SK-N-SH (cell line): ENCODE measurements around the gene C22orf31. TPM values are rescaled to one million over a fixed set of nuclear protein-coding genes. Genes with fewer than 3 reads are reported as not detected.

Source experiments
- CTCF ChIA-PET: fragments of 300-600, 350-600 bp; formaldehyde crosslinking; extraction: SDS; loops from one replicate; lab custom pipeline; 2021; lab: Yijun Ruan, JAX
- POLR2A ChIA-PET: fragments of 350-600 bp; sonication (Branson Sonifier 250); formaldehyde crosslinking; extraction: SDS; loops from one replicate; lab custom pipeline; 2020; ENCODE audit warnings: antibody characterized with exemption, inconsistent platforms; lab: Yijun Ruan, JAX
- DNase-seq: peaks from one replicate; pipeline ENCODE4 v3.0.0; 2012
- H2AFZ ChIP-seq: fragments of 200-600 bp; sonication (generic); 2 replicates; pipeline ENCODE4 v1.8.1; 2016; ENCODE audit warnings: antibody characterized with exemption, mild to moderate bottlenecking, low read depth
- H3F3A ChIP-seq: fragments of 200-600 bp; sonication (generic); replicated peaks from 2 replicates; pipeline ENCODE3; 2016; ENCODE audit warnings: antibody characterized with exemption, mild to moderate bottlenecking; ENCODE audit not compliant: insufficient read depth
- H3K27ac ChIP-seq, 2 experiments: fragments of 200-500 bp in 1 of 2; fragments of 200-600 bp in 1 of 2; sonication (Bioruptor generic) in 1 of 2; sonication (generic), shearing (Covaris generic) in 1 of 2; 2 replicates each; pipeline versions ENCODE4 v1.5.1 to v1.6.1; 2014 to 2016; ENCODE audit warnings: low read depth in 2 of 2, inconsistent platforms in 1 of 2, low read length in 1 of 2, mild to moderate bottlenecking in 1 of 2, mixed read lengths in 1 of 2
- H3K27me3 ChIP-seq: fragments of 200-600 bp; sonication (generic), shearing (Covaris generic); 2 replicates; pipeline ENCODE4 v1.6.1; 2016; ENCODE audit warnings: mixed run types; ENCODE audit not compliant: insufficient read depth
- H3K36me3 ChIP-seq, 2 experiments: fragments of 200-500 bp in 1 of 2; fragments of 200-600 bp in 1 of 2; sonication (Bioruptor generic) in 1 of 2; sonication (generic) in 1 of 2; replicated peaks in 1 of 2; 2 replicates each; pipeline versions ENCODE3 to v1.5.1; 2014 to 2016; ENCODE audit warnings: low read length in 1 of 2, mild to moderate bottlenecking in 1 of 2; ENCODE audit not compliant: insufficient read depth in 2 of 2, control insufficient read depth in 1 of 2
- H3K4me1 ChIP-seq, 2 experiments: fragments of 200-500 bp in 1 of 2; fragments of 200-600 bp in 1 of 2; sonication (Bioruptor generic) in 1 of 2; sonication (generic), shearing (Covaris generic) in 1 of 2; 2 replicates each; pipeline versions ENCODE4 v1.5.1 to v1.6.1; 2014 to 2016; ENCODE audit warnings: low read depth in 1 of 2, low read length in 1 of 2, mixed run types in 1 of 2; ENCODE audit not compliant: insufficient read depth in 2 of 2, control insufficient read depth in 1 of 2
- H3K4me2 ChIP-seq: fragments of 200-600 bp; sonication (generic), shearing (Covaris generic); 2 replicates; pipeline ENCODE4 v1.6.1; 2017; ENCODE audit warnings: mixed run types
- H3K4me3 ChIP-seq, 2 experiments: fragments of 200-500 bp in 1 of 2; fragments of 200-600 bp in 1 of 2; sonication (Bioruptor generic) in 1 of 2; sonication (generic), shearing (Covaris generic) in 1 of 2; 2 replicates each; pipeline versions ENCODE4 v1.5.1 to v1.8.1; 2014 to 2016; ENCODE audit warnings: low read depth in 2 of 2, inconsistent platforms in 1 of 2, low read length in 1 of 2, mild to moderate bottlenecking in 1 of 2, mixed read lengths in 1 of 2, moderate library complexity in 1 of 2
- H3K79me2 ChIP-seq: fragments of 200-600 bp; sonication (generic); 2 replicates; pipeline ENCODE4 v1.8.1; 2017; ENCODE audit warnings: mild to moderate bottlenecking; ENCODE audit not compliant: insufficient read depth
- H3K9ac ChIP-seq: fragments of 200-600 bp; sonication (generic); 2 replicates; pipeline ENCODE4 v1.6.1; 2017; ENCODE audit warnings: mixed run types
- H3K9me2 ChIP-seq: fragments of 200-600 bp; sonication (generic); 2 replicates; pipeline ENCODE4 v1.6.1; 2017; ENCODE audit warnings: mixed run types
- H3K9me3 ChIP-seq: fragments of 200-600 bp; sonication (generic); 2 replicates; pipeline ENCODE4 v1.6.1; 2017; ENCODE audit warnings: mixed run types, mild to moderate bottlenecking, moderate library complexity
- H4K20me1 ChIP-seq: fragments of 200-600 bp; sonication (generic); 2 replicates; pipeline ENCODE4 v1.6.1; 2017; ENCODE audit warnings: mild to moderate bottlenecking, mixed run types; ENCODE audit not compliant: insufficient read depth
- CTCF ChIP-seq: fragments of 200-600 bp; sonication (generic); IDR thresholded peaks from 2 replicates; pipeline ENCODE4 v1.6.1; 2017; ENCODE audit warnings: antibody characterized with exemption, mild to moderate bottlenecking, moderate library complexity
- FOSL2 ChIP-seq: IDR thresholded peaks from 2 replicates; pipeline ENCODE4 v1.4.0; 2012; ENCODE audit warnings: low read depth, mild to moderate bottlenecking, moderate library complexity, borderline replicate concordance
- GATA2 ChIP-seq: sonication (generic); formaldehyde crosslinking; IDR thresholded peaks from 2 replicates; pipeline ENCODE4 v1.5.0; 2020; ENCODE audit warnings: mild to moderate bottlenecking, missing genetic modification reagents
- JUND ChIP-seq: IDR thresholded peaks from 2 replicates; pipeline ENCODE4 v1.4.0; 2012
- MXI1 ChIP-seq: IDR thresholded peaks from 2 replicates; pipeline ENCODE4 v1.6.1; 2012; ENCODE audit warnings: mild to moderate bottlenecking, low read depth, low read length, improper control_type of control experiment
- RFX5 ChIP-seq: IDR thresholded peaks from 2 replicates; pipeline ENCODE4 v1.6.1; 2012; ENCODE audit warnings: mild to moderate bottlenecking, improper control_type of control experiment, low read length
- RXRA ChIP-seq: IDR thresholded peaks from 2 replicates; pipeline ENCODE4 v1.4.0; 2012; ENCODE audit warnings: low read depth, mild to moderate bottlenecking, borderline replicate concordance
- SIN3A ChIP-seq: IDR thresholded peaks from 2 replicates; pipeline ENCODE4 v1.6.1; 2012; ENCODE audit warnings: low read depth, mild to moderate bottlenecking, low read length, moderate library complexity, borderline replicate concordance
- SMC3 ChIP-seq: IDR thresholded peaks from 2 replicates; pipeline ENCODE4 v1.6.1; 2012; ENCODE audit warnings: low read depth, low read length, improper control_type of control experiment
- TCF12 ChIP-seq: IDR thresholded peaks from 2 replicates; pipeline ENCODE4 v1.4.0; 2012
- WGBS: methylation state at CpG from one replicate; pipeline ENCODE4 v1.1.6; 2017; ENCODE audit warnings: low lambda C conversion rate; 5-methylcytosine and 5-hydroxymethylcytosine counted together
- polyA plus RNA-seq, 3 experiments: library from polyadenylated mRNA; depleted of rRNA; stranded (reverse); fragments of >200 nt; gene quantifications; 2 replicates each; pipeline ENCODE4 v1.2.3, GENCODE V29; 2012
- TF ChIP-seq, protein P1 (sequence below): fragments of 150-350 bp; IDR thresholded peaks from 2 replicates; pipeline ENCODE4 v1.6.1; 2016; ENCODE audit warnings: mild to moderate bottlenecking, low read depth, low read length

C22orf31 gene
- polyA plus RNA-seq, 1 of the 3 experiments (the other 2 are of a cell fraction) = not detected

- Histone ChIP-seq H3K27me3 (no peaks in the 10 kb centered on the region), H3K9me3 (no peaks in the 10 kb centered on the region), H4K20me1 (no peaks in the 10 kb centered on the region), H3K4me2 (no peak overlapping the region), H3K27ac (no peak overlapping the region), H2AFZ (no peak overlapping the region), H3K4me1 (no peaks in the 10 kb centered on the region; a peak in 1 of 4 replicates), H3F3A (no peaks in the 10 kb centered on the region), H3K79me2 (no peaks in the 10 kb centered on the region), H3K9me2 (no peaks in the 10 kb centered on the region), H3K36me3 (no peaks in the 10 kb centered on the region), H3K9ac (no peak overlapping the region), H3K4me3 (no peak overlapping the region)
- ChIA-PET CTCF (interaction anchor here (1.3 kb wide), 1 partner anchor 21 kb away, joined by 4 read pairs; no protein-coding TSS in a partner anchor), POLR2A (no interaction called here)
- no peak for TF ChIP-seq RXRA
- TF ChIP-seq RFX5 = no peak
- TF ChIP-seq TCF12 = no peak
- TF ChIP-seq GATA2 (CRISPR knock-in tag) = no peak
- no peak for TF ChIP-seq SMC3
- TF ChIP-seq SIN3A = no peak
- TF ChIP-seq JUND = no peak
- no peak for TF ChIP-seq MXI1
- TF ChIP-seq CTCF = no peak
- TF ChIP-seq, protein P1, sequence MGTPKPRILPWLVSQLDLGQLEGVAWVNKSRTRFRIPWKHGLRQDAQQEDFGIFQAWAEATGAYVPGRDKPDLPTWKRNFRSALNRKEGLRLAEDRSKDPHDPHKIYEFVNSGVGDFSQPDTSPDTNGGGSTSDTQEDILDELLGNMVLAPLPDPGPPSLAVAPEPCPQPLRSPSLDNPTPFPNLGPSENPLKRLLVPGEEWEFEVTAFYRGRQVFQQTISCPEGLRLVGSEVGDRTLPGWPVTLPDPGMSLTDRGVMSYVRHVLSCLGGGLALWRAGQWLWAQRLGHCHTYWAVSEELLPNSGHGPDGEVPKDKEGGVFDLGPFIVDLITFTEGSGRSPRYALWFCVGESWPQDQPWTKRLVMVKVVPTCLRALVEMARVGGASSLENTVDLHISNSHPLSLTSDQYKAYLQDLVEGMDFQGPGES = no peak
- DNase-seq = no peak
- 72% methylated on average over 4 of the region's 8 CpGs for WGBS
Observed at GRCh38 chr22:29062286-29062821, 723 bp upstream of the C22orf31 start.

GRCh38 chr22:29060931-29061330 is 700 bp downstream of the C22orf31 start:
- Histone ChIP-seq H2AFZ (no peak overlapping the region), H3K4me3 (no peak overlapping the region), H4K20me1 (no peaks in the 10 kb centered on the region), H3K27ac (no peak overlapping the region), H3K79me2 (no peaks in the 10 kb centered on the region), H3K9me3 (no peaks in the 10 kb centered on the region), H3F3A (peaks cover 4% of the 10 kb centered on the region), H3K36me3 (no peaks in the 10 kb centered on the region), H3K4me2 (no peak overlapping the region), H3K27me3 (no peaks in the 10 kb centered on the region), H3K4me1 (no peaks in the 10 kb centered on the region; a peak in 1 of 4 replicates), H3K9me2 (no peaks in the 10 kb centered on the region), H3K9ac (no peak overlapping the region)
- WGBS = 94% methylated on average over 7 of the region's 7 CpGs
- CTCF ChIA-PET = interaction anchor here (1.3 kb wide), 1 partner anchor 20 kb away, joined by 4 read pairs; no protein-coding TSS in a partner anchor
- POLR2A ChIA-PET = no interaction called here
- no peak for TF ChIP-seq FOSL2
- DNase-seq = no peak
